Uterus (tissue), 2 donors: ENCODE data around the gene HSFX3.

ENCODE experiments used
- CTCF ChIP-seq, 4 experiments: fragments of 200-600 bp in 2 of 4; fragments of 450-650 bp in 2 of 4; sonication (generic) in 2 of 4; IDR thresholded peaks; one replicate each; pipeline ENCODE4 v1.5.1; 2016 to 2019; ENCODE audit warnings: antibody characterized with exemption in 4 of 4, mild to moderate bottlenecking in 2 of 4, moderate library complexity in 1 of 4
- POLR2A ChIP-seq, 2 donors: fragments of 450-650 bp; IDR thresholded peaks; one replicate each; pipeline ENCODE4 v1.6.1; 2016; ENCODE audit warnings: antibody characterized with exemption in 2 of 2, mild to moderate bottlenecking in 1 of 2, moderate library complexity in 1 of 2

GRCh38 chrX:149570668-149571067 is 20.9 kb upstream of the HSFX3 start:
- no peak for TF ChIP-seq CTCF (IDR thresholded peaks at IDR 0.05)
- no peak for TF ChIP-seq POLR2A (IDR thresholded peaks at IDR 0.05)
